MCF 10A (cell line): Measurements from ENCODE around the gene KRT77. TPM values are rescaled to one million over a fixed set of nuclear protein-coding genes. Genes with fewer than 3 reads are reported as not detected.

ENCODE experiments used
- BruUV-seq: library from RNA; stranded (reverse); fragments of 400-500 nt; replicated peaks from 2 replicates; lab custom pipeline; 2021; lab: Mats Ljungman, UMichigan
- CTCF ChIA-PET: fragments of 300-600 bp; sonication (Branson Sonifier 250); formaldehyde crosslinking; extraction: SDS; loops from one replicate; lab custom pipeline; 2021; ENCODE audit warnings: antibody characterized with exemption, inconsistent platforms; lab: Yijun Ruan, JAX
- POLR2A ChIA-PET: fragments of 300-600, 350-650 bp; sonication (Branson Sonifier 250); formaldehyde crosslinking; extraction: SDS; loops from one replicate; lab custom pipeline; 2020; ENCODE audit warnings: antibody characterized with exemption, inconsistent platforms; lab: Yijun Ruan, JAX
- DNase-seq: peaks from one replicate; pipeline ENCODE4 v3.0.0-alpha.2; 2018; ENCODE audit not compliant: unreplicated experiment
- H3K27ac Mint-ChIP-seq: one replicate; pipeline ENCODE4 v1.8.0; 2022; ENCODE audit warnings: mild to moderate bottlenecking, low read depth, mixed read lengths; ENCODE audit not compliant: unreplicated experiment
- H3K27me3 Mint-ChIP-seq: one replicate; pipeline ENCODE4 v1.8.0; 2022; ENCODE audit warnings: mixed read lengths; ENCODE audit not compliant: insufficient read depth, unreplicated experiment
- H3K36me3 Mint-ChIP-seq: one replicate; pipeline ENCODE4 v1.8.0; 2022; ENCODE audit warnings: mild to moderate bottlenecking, moderate library complexity, mixed read lengths; ENCODE audit not compliant: insufficient read depth, unreplicated experiment
- H3K4me1 Mint-ChIP-seq: one replicate; pipeline ENCODE4 v1.8.0; 2022; ENCODE audit warnings: mixed read lengths; ENCODE audit not compliant: insufficient read depth, unreplicated experiment
- H3K4me3 Mint-ChIP-seq: one replicate; pipeline ENCODE4 v1.8.0; 2022; ENCODE audit warnings: mild to moderate bottlenecking, moderate library complexity, mixed read lengths; ENCODE audit not compliant: unreplicated experiment
- H3K9me3 Mint-ChIP-seq: one replicate; pipeline ENCODE4 v1.8.0; 2022; ENCODE audit warnings: mixed read lengths; ENCODE audit not compliant: unreplicated experiment
- CTCF ChIP-seq: fragments of 200-600 bp; IDR thresholded peaks from one replicate; pipeline ENCODE4 v1.8.0; 2022; ENCODE audit warnings: antibody characterized with exemption, mild to moderate bottlenecking; ENCODE audit not compliant: unreplicated experiment
- intact Hi-C: fragments of 100-400 bp; cut with micrococcal nuclease; formaldehyde crosslinking; loops from 2 replicates; pipeline ENCODE4 v1.14.1; 2022
- total RNA-seq: library from RNA; stranded (reverse); gene quantifications from 2 replicates; pipeline ENCODE4 v1.2.3, GENCODE V29; 2022

The KRT77 gene
- total RNA-seq, 1 experiment from 2014 or later: not detected

GRCh38 chr12:52710730-52711129 is 7.4 kb upstream of the KRT77 start:
- no peaks in the 10 kb centered on the region for H3K36me3 Mint-ChIP-seq
- TF ChIP-seq CTCF: no peak
- intact Hi-C loops: loop anchor here (10.0 kb wide), 1 partner anchor 116 kb away; no protein-coding TSS in a partner anchor
- H3K4me1 Mint-ChIP-seq: no peaks in the 10 kb centered on the region
- H3K27ac Mint-ChIP-seq: no peak overlapping the region
- peaks cover 22% of the 10 kb centered on the region for H3K27me3 Mint-ChIP-seq
- ChIA-PET CTCF (no interaction called here), POLR2A (interaction anchor here (0.6 kb wide), 1 partner anchor 462 kb away, joined by 3 read pairs; no protein-coding TSS in a partner anchor)
- H3K9me3 Mint-ChIP-seq: no peaks in the 10 kb centered on the region
- no peak for DNase-seq
- no peak overlapping the region for H3K4me3 Mint-ChIP-seq
- no TSS peak for BruUV-seq

DNA sequence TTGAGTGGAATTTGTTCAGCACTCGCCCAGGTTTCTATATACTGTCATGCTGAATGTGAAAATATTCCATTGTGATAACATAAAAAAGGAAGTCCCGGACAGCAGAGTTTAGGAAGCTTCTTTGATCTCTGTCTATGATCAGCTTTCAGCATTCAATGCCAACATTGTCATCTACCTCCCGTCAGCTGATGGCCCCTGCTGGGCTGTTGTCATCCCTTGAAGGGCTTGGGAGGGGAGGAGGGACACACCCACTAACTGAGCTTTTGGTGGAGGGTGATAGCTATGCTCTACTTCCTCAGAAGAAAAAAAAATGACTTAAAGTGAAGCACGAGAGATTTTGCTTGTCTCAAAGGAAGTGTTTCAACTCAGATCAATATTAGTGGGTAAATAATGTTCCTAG is 4.7 kb upstream of the KRT77 start:
- Mint-ChIP-seq H3K27ac (no peak overlapping the region), H3K9me3 (no peaks in the 10 kb centered on the region), H3K36me3 (no peaks in the 10 kb centered on the region), H3K4me3 (no peak overlapping the region), H3K27me3 (peaks cover 22% of the 10 kb centered on the region), H3K4me1 (no peaks in the 10 kb centered on the region)
- no peak for TF ChIP-seq CTCF
- intact Hi-C loops: no loop called here
- CTCF ChIA-PET: interaction anchor here (0.6 to 1.6 kb wide), 2 partner anchors 32 to 126 kb away, joined by 3 to 5 read pairs; no protein-coding TSS in a partner anchor
- no peak for DNase-seq
- POLR2A ChIA-PET: no interaction called here
- no TSS peak for BruUV-seq

DNA sequence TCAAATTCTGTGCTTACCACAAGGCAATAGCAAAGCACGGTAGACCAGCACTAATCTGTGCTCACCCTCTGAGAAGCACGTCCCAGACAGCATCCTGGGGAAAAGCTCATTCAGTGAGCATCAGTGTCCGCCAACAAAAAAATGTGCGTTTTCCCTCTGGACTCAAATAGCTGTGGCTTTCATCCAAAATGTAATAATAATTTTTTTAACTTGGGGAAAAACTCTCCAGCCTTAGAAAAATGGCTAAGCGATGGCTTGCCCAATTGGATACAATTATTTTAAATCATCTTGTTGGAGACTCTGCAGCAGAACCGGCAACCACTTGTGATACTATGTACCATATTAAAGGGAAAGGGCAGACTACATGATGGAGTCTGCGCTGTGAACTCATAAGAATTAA is 1.1 kb upstream of the KRT77 start:
- no TSS peak for BruUV-seq
- Mint-ChIP-seq H3K36me3 (no peaks in the 10 kb centered on the region), H3K27me3 (peaks cover 47% of the 10 kb centered on the region), H3K27ac (no peak overlapping the region), H3K4me1 (no peaks in the 10 kb centered on the region), H3K9me3 (no peaks in the 10 kb centered on the region), H3K4me3 (no peak overlapping the region)
- no peak for TF ChIP-seq CTCF
- intact Hi-C loops: no loop called here
- no peak for DNase-seq
- POLR2A ChIA-PET: no interaction called here
- CTCF ChIA-PET: no interaction called here

DNA sequence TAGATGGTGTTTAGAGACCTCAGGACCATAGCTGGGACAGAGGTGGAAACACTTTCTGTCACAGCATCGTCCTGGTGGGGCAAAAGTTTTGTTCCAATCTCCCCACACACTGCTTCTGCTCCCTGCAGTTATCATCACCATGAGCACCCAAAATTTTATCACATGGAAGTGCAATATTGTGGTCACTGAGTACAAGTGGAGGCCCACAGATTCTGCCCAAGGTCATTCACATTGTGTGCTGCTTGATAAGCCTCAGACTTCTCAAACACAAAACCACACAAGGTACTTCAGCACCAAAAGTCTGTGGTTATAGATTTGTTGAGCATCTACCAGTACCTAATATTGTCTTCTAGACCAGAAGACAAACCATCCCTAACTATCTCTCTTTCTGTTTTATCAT is 554 bp upstream of the KRT77 start:
- TF ChIP-seq CTCF: no peak
- peaks cover 47% of the 10 kb centered on the region for H3K27me3 Mint-ChIP-seq
- no peak for DNase-seq
- ChIA-PET CTCF (no interaction called here), POLR2A (no interaction called here)
- no peak overlapping the region for H3K4me3 Mint-ChIP-seq
- H3K27ac Mint-ChIP-seq: no peak overlapping the region
- no peaks in the 10 kb centered on the region for H3K36me3 Mint-ChIP-seq
- no peaks in the 10 kb centered on the region for H3K9me3 Mint-ChIP-seq
- H3K4me1 Mint-ChIP-seq: no peaks in the 10 kb centered on the region
- intact Hi-C loops: no loop called here
- no TSS peak for BruUV-seq
